GM19397 (cell line): Measurements from ENCODE around the gene UCKL1.
"Not testable (repeated sequence)": the region's sequence is repeated elsewhere in the genome, so short reads cannot be mapped to it uniquely, and the experiment has no call there.

Experiments
- ATAC-seq: cut with Tn5 transposase; IDR thresholded peaks from one replicate; pipeline ENCODE4 v1.9.1; 2021; ENCODE audit warnings: mild to moderate bottlenecking, moderate library complexity; ENCODE audit not compliant: unreplicated experiment

The UCKL1 gene

GRCh38 chr20:63960654-63961621, 4.7 kb upstream of the UCKL1 start:
- not testable (repeated sequence) for ATAC-seq

GRCh38 chr20:63959699-63960075, 3.5 kb upstream of the UCKL1 start:
- ATAC-seq = no peak

- ATAC-seq = no peak
These were observed 2.9 kb upstream of the UCKL1 start for GRCh38 chr20:63958964-63959698.

DNA sequence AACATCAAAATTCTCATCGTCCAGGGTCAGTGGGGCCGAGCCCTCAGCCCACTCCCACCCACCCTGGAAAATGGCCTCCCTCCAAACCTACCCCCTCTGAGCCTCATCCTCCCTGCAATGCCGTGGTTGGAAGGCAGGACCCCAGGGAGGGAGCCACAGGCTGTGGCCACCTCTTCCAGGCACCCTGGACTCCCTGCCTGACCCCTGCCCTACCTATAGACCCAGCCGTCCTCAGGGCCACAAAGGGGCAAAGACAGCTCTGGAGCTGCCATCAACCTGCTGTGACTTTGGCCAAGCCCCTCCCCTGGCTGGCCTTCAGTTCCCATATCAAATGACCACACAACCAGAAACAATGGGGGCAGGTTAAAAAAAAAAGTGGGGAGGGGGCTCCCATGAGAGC, 2.3 kb upstream of the UCKL1 start:
- no peak for ATAC-seq

DNA sequence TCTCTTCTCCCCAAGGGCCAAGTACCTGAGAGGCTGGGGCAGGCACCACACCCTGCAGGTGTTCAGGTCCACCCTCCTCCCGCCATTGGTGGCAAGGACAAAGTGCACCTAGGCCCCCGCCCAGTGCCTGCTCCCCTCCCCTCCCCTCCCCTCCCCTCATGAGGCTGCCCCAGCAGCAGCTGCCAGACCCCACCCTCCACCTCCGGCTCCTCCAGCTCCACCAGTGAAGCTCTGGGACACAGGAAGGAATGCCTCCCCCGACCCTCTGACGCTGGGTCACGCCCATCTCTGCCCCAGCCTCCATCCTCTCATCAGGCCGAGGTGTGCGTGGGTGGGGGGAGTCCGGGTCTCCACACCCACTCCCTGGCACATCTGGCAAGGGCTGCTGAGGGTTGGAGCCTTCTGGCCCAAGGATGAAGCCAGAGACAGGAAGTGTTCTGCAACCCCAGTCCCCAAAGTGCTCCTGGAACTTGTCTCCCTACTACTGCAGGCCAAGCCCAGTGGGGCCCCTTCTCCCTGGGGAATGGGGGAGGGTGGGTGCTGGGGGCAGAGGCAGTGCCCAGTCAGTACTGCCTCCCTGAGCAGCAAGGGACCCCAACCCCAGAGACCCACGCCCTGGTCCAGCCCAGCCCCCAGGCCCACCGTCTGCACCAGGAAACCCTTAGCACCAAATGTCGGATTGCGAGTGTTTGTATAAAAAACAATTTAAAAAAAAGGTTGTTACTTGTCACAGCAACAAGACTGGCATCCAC, 1.6 kb upstream of the UCKL1 start:
- no peak for ATAC-seq

DNA sequence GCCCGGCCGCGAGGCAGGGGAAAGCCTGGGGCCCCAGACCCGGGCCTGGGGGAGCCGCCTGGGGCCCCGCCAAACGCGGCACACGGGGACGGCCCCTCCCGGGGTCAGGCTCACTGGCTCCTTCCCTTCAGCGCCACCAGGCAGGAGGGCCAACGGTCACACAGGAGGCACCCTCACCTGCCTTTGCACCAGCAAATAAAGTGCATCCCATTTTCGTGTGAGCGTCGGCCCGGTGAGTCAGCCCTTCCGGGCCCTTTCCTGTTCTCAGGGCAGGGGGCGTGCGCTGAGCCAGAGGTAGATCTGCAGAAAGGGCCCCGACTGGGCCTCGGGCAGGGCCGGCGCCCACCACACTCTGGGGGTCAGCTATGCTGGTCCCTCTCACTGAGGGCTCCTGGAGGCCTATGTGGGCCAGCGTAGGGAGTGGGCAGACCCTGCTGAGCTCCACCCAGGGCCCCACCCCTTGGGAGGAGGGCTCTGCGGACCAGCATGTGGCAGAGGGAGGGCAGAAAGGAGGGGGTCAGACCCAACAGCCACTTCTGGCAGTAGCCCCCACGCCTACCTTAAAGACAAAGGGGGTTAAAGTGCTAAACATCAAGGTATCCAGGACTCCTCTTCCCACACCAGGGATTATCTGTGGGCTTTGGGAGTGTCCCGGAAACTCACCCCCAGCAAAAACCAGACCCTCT, 931 bp upstream of the UCKL1 start:
- peak; percentile 23 for ATAC-seq

- peak; percentile 16 for ATAC-seq
These were observed 418 bp upstream of the UCKL1 start for GRCh38 chr20:63956664-63957003.

DNA sequence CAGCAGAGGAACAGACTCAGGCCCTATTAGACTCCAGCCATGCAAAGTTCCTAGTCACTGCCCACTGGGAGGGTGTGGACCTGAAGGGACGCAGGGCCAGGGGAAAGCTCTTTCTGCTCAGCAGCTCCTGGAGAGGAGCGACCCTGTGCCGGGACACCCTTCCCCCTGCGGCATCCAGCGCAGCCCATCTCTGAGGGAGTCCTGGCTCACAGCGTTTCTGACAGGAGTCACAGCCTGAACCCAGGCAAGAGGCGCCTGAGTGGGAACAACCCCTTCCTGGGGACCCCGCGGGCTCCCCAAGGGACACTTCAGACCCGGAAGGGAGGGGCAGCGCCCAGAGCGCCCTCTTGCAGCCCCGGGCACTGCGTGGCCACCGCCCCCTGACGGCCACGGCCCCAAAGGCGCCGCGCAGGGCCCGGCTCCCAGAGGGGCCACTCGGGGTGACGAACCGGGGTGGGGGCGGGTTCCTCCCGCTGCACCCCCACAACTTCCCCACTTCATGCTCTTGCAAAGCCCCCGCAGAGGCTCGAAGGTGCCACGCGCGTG, 862 bp downstream of the UCKL1 start:
- ATAC-seq = peak; percentile 20

DNA sequence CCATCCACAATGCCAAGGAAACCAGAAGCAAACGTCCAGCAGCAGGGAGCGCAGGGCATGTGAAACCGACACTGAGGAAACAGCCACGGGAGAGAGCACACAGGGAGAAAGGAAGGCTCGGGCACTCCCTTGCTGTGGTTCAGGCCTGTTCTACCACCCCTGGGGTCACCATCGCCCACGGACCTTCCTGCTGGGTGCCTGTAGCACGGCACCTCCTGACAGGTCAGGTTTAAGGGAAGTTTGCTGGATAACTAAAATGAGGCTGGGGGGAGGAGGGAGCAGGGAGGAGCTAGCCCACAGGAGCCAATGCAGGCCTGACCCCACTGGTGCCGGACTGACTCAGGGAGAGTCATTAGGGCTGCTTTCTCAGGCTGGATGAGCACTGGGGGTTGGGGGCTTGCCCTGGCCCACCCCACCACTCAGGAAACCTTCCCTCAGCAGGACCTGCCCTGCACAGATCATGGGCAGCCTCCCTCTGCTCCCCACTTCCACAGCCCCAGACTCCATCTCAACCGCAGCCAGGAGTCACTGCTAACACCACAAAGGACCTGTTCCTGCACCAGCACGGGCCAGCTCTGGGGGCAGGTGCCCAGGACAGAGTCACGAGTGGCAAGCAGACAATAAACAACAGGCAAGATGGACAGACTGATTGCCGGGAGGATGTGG, 2.3 kb downstream of the UCKL1 start:
- ATAC-seq = no peak

DNA sequence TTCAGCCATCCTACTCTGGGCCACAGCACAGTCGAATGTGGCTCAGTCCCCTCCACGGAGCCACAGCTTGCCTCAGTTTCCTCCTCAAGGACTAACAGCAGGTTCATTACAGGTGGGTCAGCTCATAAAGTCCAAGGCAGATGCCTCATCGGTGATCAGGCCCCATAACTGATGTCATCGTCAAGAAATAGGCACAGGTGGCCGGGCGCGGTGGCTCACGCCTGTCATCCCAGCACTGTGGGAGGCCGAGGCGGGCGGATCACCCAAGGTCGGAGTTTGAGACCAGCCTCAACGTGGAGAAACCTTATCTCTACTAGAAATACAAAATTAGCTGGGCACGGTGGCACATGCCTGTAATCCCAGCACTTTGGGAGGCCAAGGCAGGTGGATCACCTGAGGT, 3.4 kb downstream of the UCKL1 start:
- ATAC-seq = no peak

DNA sequence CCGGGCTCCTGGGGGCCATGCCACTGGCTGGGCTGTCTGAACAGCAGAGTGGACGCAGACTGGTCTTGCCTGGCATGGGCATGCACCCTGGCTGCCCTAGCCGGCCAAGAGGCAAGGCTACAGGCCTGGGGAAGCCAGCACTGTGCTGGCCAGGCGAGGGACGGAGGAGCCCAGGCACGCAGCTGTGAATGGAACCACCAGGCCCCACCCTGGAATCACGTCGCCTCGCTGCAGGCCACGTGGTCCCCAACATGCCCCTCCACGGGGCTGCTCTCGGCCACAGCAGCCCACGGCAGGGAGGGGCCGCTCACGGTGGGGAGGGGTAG, 4.0 kb downstream of the UCKL1 start:
- ATAC-seq = no peak

- no peak for ATAC-seq
These were observed 4.6 kb downstream of the UCKL1 start for GRCh38 chr20:63951398-63952209.

DNA sequence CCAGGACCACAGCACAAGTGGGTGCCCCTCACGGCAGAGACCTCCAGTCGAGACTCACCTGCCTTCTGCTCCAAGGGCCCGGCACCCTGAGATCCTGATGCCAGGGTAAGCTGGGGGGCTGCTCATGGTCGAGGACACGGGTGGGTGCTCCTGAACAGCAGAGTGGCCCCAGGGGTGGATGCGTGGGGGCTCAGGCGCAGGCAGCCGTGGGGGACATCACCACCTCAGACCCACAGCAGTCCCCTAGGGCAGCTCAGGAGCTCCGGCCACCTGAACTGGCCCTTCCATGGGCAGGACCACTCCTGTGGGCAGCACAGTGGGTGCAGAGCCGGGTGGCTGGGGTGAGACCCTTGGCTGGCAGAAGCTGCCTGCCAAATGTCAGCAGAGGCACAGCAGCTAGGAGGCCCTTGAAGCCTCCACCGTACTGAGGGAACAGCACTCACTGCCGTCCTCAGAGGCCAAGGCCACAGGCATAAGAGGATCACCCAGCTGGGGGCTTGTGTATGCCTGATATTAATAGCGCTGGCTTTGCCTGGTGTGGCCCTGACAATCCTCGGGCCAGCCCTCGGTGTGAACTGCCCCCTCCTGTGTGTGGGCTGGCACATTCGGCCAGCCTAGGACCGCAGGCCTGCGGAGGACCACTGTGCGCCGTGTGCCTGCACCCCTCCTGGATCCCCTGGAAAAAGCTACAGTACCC, 5.4 kb downstream of the UCKL1 start:
- no peak for ATAC-seq

DNA sequence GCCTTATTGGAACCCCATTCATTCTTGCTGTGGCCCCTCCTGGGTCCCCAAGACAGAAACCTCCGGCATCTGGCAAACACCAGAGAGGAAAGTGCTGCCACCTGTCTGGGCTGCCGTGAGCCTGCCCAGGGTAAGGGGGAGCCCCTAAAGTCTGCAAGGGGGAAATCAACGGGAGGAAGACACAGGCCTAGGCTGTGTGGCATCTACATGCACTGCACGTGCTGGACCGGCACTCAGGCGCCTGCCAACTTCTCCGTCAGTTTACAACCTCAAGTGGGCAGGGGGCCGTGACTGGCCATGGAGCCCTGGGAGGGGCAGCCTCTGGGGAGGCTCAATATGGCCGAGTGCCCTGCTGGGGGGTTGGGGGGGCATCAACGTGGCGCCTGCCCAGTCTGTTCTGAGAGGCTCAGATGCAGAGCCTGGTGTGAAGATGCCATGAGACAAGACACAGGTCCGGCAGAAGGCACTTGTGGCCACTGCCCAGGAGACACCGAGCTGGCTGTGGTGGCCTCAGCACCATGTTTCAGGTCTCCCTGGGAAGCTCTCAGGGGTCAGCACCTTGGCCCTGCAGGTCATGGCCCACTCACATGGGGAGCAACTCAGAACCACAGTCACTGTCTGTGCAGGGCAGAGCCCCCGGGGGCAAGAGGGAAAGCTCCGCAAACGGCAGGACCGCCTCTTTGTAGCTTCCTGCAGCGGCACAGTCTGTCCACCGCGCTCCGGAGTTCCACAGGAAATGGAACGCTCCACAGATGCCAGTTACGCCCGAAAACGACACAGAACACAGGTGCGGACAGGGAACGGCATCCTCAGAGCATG, 8.4 kb downstream of the UCKL1 start:
- ATAC-seq = no peak

DNA sequence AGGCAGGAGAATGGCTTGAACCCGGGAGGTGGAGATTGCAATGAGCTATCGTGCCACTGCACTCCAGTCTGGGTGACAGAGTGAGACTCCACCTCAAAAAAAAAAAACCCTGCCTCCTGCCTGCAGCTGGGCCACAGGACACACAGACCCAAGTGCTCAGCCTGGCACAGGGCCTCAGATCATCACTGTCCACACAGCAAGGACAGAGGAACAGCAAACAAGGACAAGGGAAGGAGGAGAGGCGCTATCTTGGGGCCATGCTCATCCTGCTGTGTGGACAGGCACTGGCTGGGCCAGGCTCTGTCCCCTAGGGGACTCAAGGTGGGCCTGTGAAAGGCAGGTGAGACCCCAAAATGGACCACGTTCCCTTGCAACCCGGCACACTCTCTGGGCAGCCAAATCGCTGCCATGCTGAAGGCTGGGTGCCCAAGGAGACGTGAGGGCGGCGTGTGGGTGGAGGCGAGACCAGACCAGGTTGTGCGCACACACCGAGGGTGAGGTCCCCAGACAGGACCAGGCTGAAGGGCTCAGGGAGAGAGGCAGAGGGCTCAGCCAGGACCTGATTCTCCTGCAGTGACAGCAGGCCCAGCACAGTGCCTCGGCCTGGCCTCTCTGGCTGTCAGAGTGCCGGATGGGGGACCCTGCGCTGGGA, 9.1 kb downstream of the UCKL1 start:
- ATAC-seq = no peak

GRCh38 chr20:63945921-63946920, 10.0 kb downstream of the UCKL1 start:
- ATAC-seq = no peak
